ENCODE measurements around the gene RPH3AL. TPM values are rescaled to one million over a fixed set of nuclear protein-coding genes. Genes with fewer than 3 reads are reported as not detected.

The RPH3AL gene
- total RNA-seq, 2 experiments from 2014 or later: 1.7 to 3.0 TPM

DNA sequence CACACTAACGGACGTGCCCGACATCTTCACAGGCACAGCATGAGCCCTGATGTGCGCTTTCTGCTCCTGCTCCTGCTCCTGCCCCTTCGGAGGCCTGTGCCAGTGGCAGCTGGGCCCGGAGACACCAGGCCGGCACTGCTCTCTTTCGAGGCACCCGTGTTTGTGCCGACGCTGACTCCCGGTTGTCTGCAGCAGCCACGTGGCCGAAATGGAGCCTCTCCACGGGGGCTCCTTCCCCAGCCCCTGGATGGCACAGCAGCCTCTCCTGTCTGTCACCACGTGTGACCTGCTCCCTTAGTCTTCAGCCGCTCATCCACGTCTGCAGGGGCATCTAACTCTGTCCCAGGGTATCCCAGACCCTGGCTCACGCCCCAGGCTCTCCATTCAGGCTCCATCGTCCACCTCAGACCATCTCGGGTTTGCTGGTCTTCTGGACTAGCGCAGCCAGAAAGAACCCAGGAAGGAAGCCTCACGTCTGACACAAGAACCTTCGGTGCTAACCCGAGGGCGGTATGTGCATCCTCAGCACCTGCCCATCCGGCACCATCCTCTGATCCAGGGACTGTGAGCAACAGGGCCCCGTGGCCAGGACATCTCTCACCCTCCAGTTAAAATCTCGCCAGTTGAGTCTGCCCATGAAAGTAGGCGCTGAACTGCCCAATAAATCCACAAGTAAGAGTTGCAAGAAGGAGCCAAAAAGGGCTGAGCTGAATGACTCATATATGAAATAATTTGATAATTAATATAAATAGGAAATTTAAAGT, 4.2 kb upstream of the RPH3AL start:
- Mint-ChIP-seq H3K27me3 (no peaks in the 10 kb centered on the region), H3K36me3 (peaks cover 2% of the 10 kb centered on the region), H3K4me1 (ENCODE audit: low read depth) (no peaks in the 10 kb centered on the region), H3K4me3 (no peak overlapping the region), H3K27ac (no peak overlapping the region), H3K9me3 (peaks cover 6% of the 10 kb centered on the region)
- ChIA-PET CTCF (no interaction called here), POLR2A (no interaction called here)
- intact Hi-C loops (cut with micrococcal nuclease): no loop called here
- no peak for DNase-seq

DNA sequence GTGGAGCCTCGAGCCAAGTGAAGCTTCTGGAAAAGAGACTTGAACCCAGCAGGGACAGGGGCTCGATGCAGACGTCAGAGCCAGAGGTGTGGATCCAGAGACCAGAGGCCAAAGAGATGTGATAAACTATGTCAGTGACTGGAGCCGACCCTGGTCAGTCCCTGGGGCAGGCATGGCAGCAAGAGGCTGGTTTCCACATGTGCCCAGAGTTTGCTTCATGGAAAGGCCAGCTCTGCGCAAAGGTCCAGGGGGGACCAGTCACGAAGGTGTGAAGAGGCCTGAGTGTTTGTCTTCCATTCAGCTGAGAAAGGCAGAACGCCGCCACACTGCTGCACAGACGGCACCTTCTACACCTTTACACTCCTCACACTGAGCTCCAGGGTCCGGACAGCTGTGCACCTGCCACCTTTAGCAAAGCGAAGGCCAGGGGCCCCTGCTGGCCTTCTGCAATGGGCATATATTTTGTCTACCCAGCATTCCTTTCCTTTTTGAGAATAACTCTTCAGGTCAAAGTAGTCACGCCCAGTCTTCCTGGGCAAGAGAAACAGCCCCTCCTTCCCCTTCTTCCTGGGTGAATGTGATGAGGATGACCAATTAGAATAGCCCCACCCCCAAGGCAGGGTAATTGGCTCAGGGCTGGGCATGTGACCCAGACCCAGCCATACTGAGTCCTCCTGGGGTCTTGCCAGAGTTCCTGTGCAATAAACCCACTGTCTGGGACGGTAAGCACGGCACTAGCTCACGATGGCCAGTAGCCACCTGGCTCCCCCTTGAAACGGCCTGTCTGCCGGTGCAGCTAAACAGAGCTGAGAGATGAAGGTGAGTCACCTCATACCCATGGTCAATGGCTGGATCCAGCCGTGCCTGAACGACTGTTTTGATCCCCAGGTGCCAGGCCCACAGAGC, 2.3 kb upstream of the RPH3AL start:
- DNase-seq: no peak
- Mint-ChIP-seq H3K27me3 (no peaks in the 10 kb centered on the region), H3K9me3 (peaks cover 6% of the 10 kb centered on the region), H3K36me3 (peaks cover 2% of the 10 kb centered on the region), H3K27ac (no peak overlapping the region), H3K4me1 (ENCODE audit: low read depth) (no peaks in the 10 kb centered on the region), H3K4me3 (no peak overlapping the region)
- ChIA-PET CTCF (no interaction called here), POLR2A (no interaction called here)
- intact Hi-C loops (cut with micrococcal nuclease): no loop called here

DNA sequence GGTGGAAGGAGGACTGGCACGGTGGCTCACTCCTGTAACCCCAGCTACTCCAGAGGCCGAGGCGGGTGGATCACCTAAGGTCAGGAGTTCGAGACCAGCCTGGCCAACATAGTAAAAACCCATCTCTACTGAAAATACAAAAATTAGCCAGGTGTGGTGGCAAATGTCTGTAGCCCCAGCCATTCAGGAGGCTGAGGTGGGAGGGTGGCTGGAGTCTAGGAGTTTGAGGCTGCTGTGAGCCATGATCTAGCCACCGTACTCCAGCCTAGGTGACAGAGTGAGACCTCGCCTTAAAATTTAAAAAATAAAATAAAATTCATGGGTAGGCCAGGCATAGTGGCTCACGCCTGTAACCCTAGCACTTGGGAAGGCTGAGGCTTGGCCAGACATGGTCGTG, 1.2 kb upstream of the RPH3AL start:
- ChIA-PET CTCF (no interaction called here), POLR2A (no interaction called here)
- no peak for DNase-seq
- Mint-ChIP-seq H3K9me3 (peaks cover 6% of the 10 kb centered on the region), H3K27me3 (no peaks in the 10 kb centered on the region), H3K4me3 (no peak overlapping the region), H3K36me3 (peaks cover 2% of the 10 kb centered on the region), H3K4me1 (ENCODE audit: low read depth) (no peaks in the 10 kb centered on the region), H3K27ac (no peak overlapping the region)
- intact Hi-C loops (cut with micrococcal nuclease): no loop called here

DNA sequence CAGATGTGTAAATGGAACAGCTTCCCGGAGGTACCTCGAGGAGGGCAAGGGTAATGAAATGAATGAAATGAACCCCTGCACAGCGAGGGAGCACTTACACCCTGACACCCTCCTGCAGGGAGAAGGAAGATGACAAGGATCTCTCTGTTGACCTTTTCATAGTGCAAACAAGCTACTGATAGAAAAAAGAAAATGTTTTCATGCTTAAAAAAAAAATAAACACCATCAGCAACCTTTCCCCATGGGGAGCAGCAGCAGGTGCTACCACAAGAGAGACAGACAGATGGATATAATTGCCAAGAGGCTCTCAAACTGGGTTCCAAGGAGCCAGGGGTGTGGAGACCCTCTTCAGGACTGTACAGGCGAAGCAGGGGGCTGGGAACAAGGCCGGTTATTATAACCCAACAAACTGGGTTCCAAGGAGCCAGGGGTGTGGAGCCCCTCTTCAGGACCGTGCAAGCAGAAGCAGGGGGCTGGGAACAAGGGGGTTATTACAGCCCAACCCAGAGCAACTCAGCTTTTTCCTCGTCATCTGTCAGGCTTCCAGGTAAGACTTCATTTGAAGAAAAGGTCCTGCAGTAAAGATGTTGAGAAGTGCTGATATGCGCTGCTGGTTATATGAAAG, 718 bp upstream of the RPH3AL start:
- peaks cover 2% of the 10 kb centered on the region for H3K36me3 Mint-ChIP-seq

DNA sequence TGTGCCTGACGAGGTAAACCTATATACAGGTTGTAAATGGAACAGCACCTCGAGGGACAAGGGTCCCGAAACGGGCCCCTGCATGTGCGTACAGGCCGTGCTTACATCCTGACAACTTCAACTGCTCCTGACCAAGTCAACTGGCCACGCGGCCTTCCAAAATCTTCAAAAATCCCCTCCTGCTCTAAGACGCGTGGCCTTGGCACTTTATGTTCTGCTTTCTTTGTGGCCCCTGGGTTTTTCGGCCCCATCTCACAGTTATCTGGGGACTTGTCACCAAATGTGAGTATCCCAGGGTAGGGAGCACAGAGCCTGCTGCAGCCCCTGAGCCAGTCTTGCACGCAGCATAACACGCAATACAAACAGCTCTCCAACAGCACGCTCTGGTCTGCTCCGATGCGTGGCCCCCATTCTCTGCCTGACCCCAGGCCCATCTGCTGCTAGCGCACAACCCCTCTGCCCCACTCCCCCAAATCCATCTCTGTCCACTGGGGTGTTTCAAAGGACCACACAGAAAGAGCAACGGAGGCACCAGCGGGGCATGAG, 659 bp downstream of the RPH3AL start:
- POLR2A ChIA-PET: no interaction called here
- Mint-ChIP-seq H3K9me3 (peaks cover 6% of the 10 kb centered on the region), H3K27me3 (no peaks in the 10 kb centered on the region), H3K36me3 (peaks cover 2% of the 10 kb centered on the region), H3K27ac (no peak overlapping the region), H3K4me1 (ENCODE audit: low read depth) (no peaks in the 10 kb centered on the region), H3K4me3 (no peak overlapping the region)
- no peak for DNase-seq
- CTCF ChIA-PET: no interaction called here
- intact Hi-C loops (cut with micrococcal nuclease): no loop called here

More for the DNA sequence above, 718 bp upstream of the RPH3AL start:
- Mint-ChIP-seq H3K9me3 (peaks cover 6% of the 10 kb centered on the region), H3K4me1 (ENCODE audit: low read depth) (no peaks in the 10 kb centered on the region), H3K27ac (no peak overlapping the region), H3K27me3 (no peaks in the 10 kb centered on the region), H3K4me3 (no peak overlapping the region)
- intact Hi-C loops (cut with micrococcal nuclease): no loop called here
- DNase-seq: no peak
- POLR2A ChIA-PET: no interaction called here
- CTCF ChIA-PET: no interaction called here

DNA sequence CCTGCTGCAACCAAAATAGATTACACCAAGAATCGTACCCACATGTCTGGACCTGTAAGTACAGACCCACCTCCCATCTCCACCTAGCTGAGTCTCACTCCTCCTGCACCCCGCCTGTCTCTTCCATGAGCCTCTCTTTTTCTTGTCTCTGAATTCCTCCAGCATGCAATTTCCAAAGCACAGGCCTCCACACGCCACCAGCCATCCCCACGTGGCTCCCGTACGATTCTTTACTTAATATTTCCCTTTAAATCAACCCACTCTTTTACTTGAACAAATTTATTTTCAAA, 1.2 kb downstream of the RPH3AL start:
- Mint-ChIP-seq H3K27me3 (no peaks in the 10 kb centered on the region), H3K27ac (no peak overlapping the region), H3K4me1 (ENCODE audit: low read depth) (no peaks in the 10 kb centered on the region), H3K36me3 (peaks cover under 1% of the 10 kb centered on the region), H3K9me3 (peaks cover 1% of the 10 kb centered on the region), H3K4me3 (no peak overlapping the region)
- ChIA-PET POLR2A (no interaction called here), CTCF (interaction anchor here (0.6 kb wide), 1 partner anchor 61 kb away, joined by 4 read pairs; no protein-coding TSS in a partner anchor)
- DNase-seq: no peak
- intact Hi-C loops (cut with micrococcal nuclease): no loop called here

DNA sequence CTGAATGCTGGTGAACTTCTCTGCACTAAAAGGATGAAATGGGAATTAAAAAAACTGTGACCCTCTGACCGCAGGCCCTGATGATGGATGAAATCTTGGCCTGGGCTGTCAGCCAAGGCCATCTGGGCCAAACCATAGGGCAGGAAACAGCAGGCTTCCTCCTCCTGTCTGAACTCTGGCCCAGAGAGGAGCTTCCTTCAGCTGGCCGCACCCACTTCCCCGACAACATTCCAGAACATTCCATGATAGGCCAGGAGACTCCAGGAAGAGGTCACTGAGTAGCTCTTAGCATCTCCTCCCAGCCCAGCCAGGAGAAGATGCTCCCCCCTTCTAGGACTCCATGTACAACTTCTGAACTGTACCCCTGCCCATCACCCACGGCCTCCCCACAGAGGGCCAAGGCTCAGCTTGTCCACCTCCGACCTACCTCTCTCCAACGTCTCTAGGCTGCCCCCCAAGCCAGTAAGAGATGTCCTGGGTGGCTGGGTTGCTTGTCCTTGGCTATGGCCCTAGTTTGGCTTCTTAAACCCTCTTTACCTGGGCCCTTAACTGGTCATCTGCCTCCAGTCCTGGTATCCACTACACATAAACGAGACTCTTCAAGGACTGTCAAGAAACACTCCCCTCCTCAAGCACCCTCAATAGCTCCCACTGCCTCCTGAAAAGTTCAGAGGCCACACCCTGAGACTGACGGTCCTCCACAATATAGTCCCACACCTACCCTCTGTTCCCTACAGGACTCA, 1.7 kb downstream of the RPH3AL start:
- intact Hi-C loops (cut with micrococcal nuclease): no loop called here
- no peaks in the 10 kb centered on the region for H3K9me3 Mint-ChIP-seq
- H3K27me3 Mint-ChIP-seq: no peaks in the 10 kb centered on the region
- H3K27ac Mint-ChIP-seq: no peak overlapping the region
- no peak for DNase-seq
- no peak overlapping the region for H3K4me3 Mint-ChIP-seq
- H3K36me3 Mint-ChIP-seq: no peaks in the 10 kb centered on the region
- CTCF ChIA-PET: interaction anchor here (0.6 kb wide), 1 partner anchor 62 kb away, joined by 4 read pairs; no protein-coding TSS in a partner anchor
- H3K4me1 Mint-ChIP-seq (ENCODE audit: low read depth): no peaks in the 10 kb centered on the region
- POLR2A ChIA-PET: no interaction called here

DNA sequence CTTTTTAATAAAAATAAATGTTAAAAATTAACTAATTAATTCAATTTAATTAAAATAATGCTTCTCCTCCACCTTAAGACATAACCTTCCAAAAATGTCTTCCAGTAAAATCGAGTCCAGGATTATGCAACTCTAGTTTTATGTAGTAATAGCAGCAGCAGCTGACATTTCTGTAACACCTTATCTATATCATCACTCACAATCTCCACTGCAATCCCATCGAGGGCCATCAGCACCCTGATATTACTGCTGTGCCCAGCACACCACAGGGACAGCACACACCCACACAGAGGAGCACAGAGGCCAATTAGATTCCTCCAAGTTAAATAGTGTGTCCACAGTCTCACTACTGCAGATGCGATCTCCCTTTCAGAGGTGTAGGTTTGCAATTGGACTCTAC, 2.9 kb downstream of the RPH3AL start:
- no peak overlapping the region for H3K4me3 Mint-ChIP-seq
- ChIA-PET POLR2A (no interaction called here), CTCF (no interaction called here)
- H3K27me3 Mint-ChIP-seq: no peaks in the 10 kb centered on the region
- intact Hi-C loops (cut with micrococcal nuclease): no loop called here
- no peak overlapping the region for H3K27ac Mint-ChIP-seq
- no peaks in the 10 kb centered on the region for H3K4me1 Mint-ChIP-seq (ENCODE audit: low read depth)
- no peaks in the 10 kb centered on the region for H3K9me3 Mint-ChIP-seq
- no peaks in the 10 kb centered on the region for H3K36me3 Mint-ChIP-seq
- no peak for DNase-seq

DNA sequence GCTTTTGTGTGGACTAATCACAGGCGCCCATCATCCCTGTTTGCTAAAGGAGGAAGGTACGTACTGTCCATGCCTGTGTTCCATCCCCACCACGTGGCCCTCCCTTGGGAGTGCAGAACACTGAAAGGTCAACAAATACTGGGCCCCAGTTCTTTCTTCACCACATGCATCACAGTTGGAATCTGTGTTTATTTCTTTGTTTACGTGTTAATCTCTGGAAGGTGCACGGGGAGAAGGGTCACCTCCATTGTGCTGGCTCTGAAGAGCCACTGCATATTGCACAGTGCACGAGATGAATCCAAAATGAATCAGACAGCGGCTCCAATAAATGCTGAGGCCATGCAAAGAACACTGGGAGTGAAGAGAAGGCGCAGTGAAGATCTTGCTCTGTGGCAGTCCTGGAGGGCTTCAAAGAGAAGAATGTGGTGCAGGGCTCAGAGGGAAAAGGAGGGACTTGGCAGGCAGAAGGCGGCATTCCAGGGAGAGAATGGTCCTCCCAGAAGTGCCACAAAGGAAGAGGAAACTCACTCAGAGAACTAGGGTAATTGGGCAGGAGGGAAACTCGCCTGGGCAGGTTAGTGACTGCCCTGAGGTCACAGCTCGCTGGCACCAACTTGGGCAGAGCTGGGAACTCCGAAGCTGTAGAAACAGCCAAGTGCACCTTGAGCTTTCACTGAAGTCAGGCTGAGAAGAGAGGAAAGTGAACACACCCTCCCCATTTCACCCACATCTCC, 3.7 kb downstream of the RPH3AL start:
- no peaks in the 10 kb centered on the region for H3K36me3 Mint-ChIP-seq
- H3K27ac Mint-ChIP-seq: no peak overlapping the region
- no peaks in the 10 kb centered on the region for H3K27me3 Mint-ChIP-seq
- POLR2A ChIA-PET: no interaction called here
- no peaks in the 10 kb centered on the region for H3K4me1 Mint-ChIP-seq (ENCODE audit: low read depth)
- no peak overlapping the region for H3K4me3 Mint-ChIP-seq
- intact Hi-C loops (cut with micrococcal nuclease): no loop called here
- DNase-seq: no peak
- peaks cover 7% of the 10 kb centered on the region for H3K9me3 Mint-ChIP-seq
- CTCF ChIA-PET: no interaction called here

DNA sequence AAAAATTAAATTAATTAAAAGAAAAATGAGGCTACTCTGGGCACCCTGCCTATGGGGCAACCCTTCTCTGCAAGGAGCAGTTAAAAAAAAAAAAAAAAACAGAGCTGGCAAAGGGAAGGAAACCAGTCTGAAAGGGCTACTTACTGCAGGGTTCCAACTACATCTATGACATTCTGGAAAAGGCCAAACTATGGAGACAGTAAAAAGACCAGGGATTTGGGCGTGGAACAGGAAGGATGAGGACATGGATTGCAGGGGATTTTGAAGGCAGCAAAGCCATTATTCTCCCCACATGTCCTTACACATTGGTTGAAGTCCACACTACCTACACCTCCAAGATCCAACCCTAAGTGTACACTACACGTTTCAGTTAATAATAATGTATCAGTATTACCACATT, 4.6 kb downstream of the RPH3AL start:
- Mint-ChIP-seq H3K4me1 (ENCODE audit: low read depth) (no peaks in the 10 kb centered on the region), H3K36me3 (no peaks in the 10 kb centered on the region), H3K27me3 (no peaks in the 10 kb centered on the region), H3K27ac (no peak overlapping the region), H3K9me3 (peaks cover 8% of the 10 kb centered on the region), H3K4me3 (no peak overlapping the region)
- intact Hi-C loops (cut with micrococcal nuclease): no loop called here
- no peak for DNase-seq
- CTCF ChIA-PET: no interaction called here
- POLR2A ChIA-PET: interaction anchor here (0.7 kb wide), 1 partner anchor 357 kb away, joined by 4 read pairs; no protein-coding TSS in a partner anchor

DNA sequence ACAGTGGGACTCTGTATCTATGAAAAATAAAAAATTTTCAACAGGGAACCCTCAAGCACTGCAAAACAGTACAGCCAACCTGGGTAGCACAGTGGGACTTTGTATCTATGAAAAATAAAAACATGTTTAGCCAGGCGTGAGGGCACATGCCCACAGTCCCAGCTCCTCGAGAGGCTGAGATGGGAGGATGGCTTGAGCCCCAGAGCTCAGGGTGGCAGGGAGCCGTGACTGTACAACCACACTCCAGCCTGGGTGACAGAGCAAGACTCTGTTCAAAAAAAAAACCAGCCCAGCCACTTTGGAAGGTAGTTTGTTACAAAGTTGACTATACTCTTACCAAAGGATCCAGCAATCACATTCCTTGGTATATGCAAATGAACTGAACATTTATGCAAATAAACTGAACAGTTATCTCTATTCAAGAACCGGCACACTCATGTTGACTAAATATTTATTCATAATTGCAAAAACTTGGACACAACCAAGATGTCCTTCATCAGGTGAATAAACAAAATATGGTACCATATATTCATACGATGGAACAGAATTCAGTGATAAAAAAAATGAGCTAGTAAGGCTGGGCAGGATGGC, 5.2 kb downstream of the RPH3AL start:
- H3K27me3 Mint-ChIP-seq: no peaks in the 10 kb centered on the region
- ChIA-PET CTCF (no interaction called here), POLR2A (interaction anchor here (0.7 kb wide), 1 partner anchor 357 kb away, joined by 4 read pairs; no protein-coding TSS in a partner anchor)
- intact Hi-C loops (cut with micrococcal nuclease): no loop called here
- H3K36me3 Mint-ChIP-seq: no peaks in the 10 kb centered on the region
- H3K9me3 Mint-ChIP-seq: peaks cover 8% of the 10 kb centered on the region
- DNase-seq: no peak
- no peaks in the 10 kb centered on the region for H3K4me1 Mint-ChIP-seq (ENCODE audit: low read depth)
- no peak overlapping the region for H3K27ac Mint-ChIP-seq
- H3K4me3 Mint-ChIP-seq: no peak overlapping the region
